Small intestine (tissue), 7 donors: Measurements from ENCODE around the gene FAM120B. TPM values are rescaled to one million over a fixed set of nuclear protein-coding genes. Genes with fewer than 3 reads are reported as not detected.
A peak's percentile ranks its signal among the peaks of the same experiment; 100 is the strongest.

Source experiments
- DNase-seq, 2 donors: peaks; one replicate each; pipeline versions ENCODE4 v3.0.0 to v3.0.0-alpha.2; 2013
- FAIRE-seq: peaks from 2 replicates; lab custom pipeline; 2012; peaks lifted over from hg19 to GRCh38; lab: Jason Lieb, UNC
- H3K27ac ChIP-seq, 3 donors: one replicate each; pipeline ENCODE4 v1.5.1; 2013; ENCODE audit warnings: low read length in 2 of 3, mild to moderate bottlenecking in 2 of 3, control low read depth in 1 of 3, inconsistent platforms in 1 of 3, low read depth in 1 of 3, moderate library complexity in 1 of 3
- H3K27me3 ChIP-seq, 3 donors: one replicate each; pipeline ENCODE4 v1.6.1; 2013; ENCODE audit warnings: low read length in 3 of 3, inconsistent platforms in 1 of 3; ENCODE audit not compliant: control insufficient read depth in 3 of 3, insufficient read depth in 3 of 3
- H3K36me3 ChIP-seq, 3 donors: one replicate each; pipeline ENCODE4 v1.6.1; 2013; ENCODE audit warnings: low read length in 3 of 3, inconsistent platforms in 1 of 3, low read depth in 1 of 3, mild to moderate bottlenecking in 1 of 3, moderate library complexity in 1 of 3; ENCODE audit not compliant: control insufficient read depth in 3 of 3, insufficient read depth in 2 of 3
- H3K4me1 ChIP-seq, 3 donors: one replicate each; pipeline ENCODE4 v1.6.1; 2013; ENCODE audit warnings: low read length in 2 of 3, inconsistent platforms in 1 of 3, low read depth in 1 of 3, mild to moderate bottlenecking in 1 of 3, moderate library complexity in 1 of 3; ENCODE audit not compliant: control insufficient read depth in 3 of 3, insufficient read depth in 2 of 3
- H3K4me3 ChIP-seq, 3 donors: one replicate each; pipeline ENCODE4 v1.5.1; 2013; ENCODE audit warnings: low read length in 3 of 3, control low read depth in 1 of 3, inconsistent platforms in 1 of 3, low read depth in 1 of 3, mild to moderate bottlenecking in 1 of 3, moderate library complexity in 1 of 3
- H3K9me3 ChIP-seq, 2 donors: one replicate each; pipeline ENCODE4 v1.6.1; 2013; ENCODE audit warnings: low read depth in 1 of 2, low read length in 1 of 2; ENCODE audit not compliant: control insufficient read depth in 2 of 2, insufficient read depth in 1 of 2
- WGBS, 3 donors: extraction: QIAGEN DNeasy Blood & Tissue Kit; methylation state at CpG; one replicate each; pipeline ENCODE4 v1.1.7; 2013; 5-methylcytosine and 5-hydroxymethylcytosine counted together
- polyA plus RNA-seq, 4 donors: library from polyadenylated mRNA; stranded (reverse) in 3 of 4; unstranded in 1 of 4; fragments of 200-250 nt in 3 of 4; fragments of 120-200 nt in 1 of 4; gene quantifications; one replicate each; pipeline versions ENCODE4 v1.2.1 to v1.2.3, GENCODE V29; 2013
- donor health status: healthy with polysubstance abuse.
- donor health status: control.
- donor health status: control.
- donor health status: Bipolar disorder and iron deficiency.
- donor health status: healthy.

FAM120B gene
- polyA plus RNA-seq, 4 donors: 6.5 to 24.0 (median 10.6) TPM

GRCh38 chr6:170435766-170436165 lies 129.2 kb downstream of the FAM120B start:
- H3K4me3 ChIP-seq: no peak overlapping the region
- peaks cover 0 to 4% (median 2%) of the 10 kb centered on the region in 3 donors for H3K27me3 ChIP-seq
- 56 to 88% (median 77%) methylated on average over 1 of the region's 1 CpG for WGBS, 3 donors
- H3K27ac ChIP-seq: no peak overlapping the region
- H3K4me1 ChIP-seq: peaks cover 0 to 5% (median 0%) of the 10 kb centered on the region in 3 donors
- no peak for DNase-seq
- H3K36me3 ChIP-seq: no peaks in the 10 kb centered on the region
- FAIRE-seq: no peak
- no peaks in the 10 kb centered on the region for H3K9me3 ChIP-seq

- 78 to 79% (median 78%) methylated on average over 3 of the region's 3 CpGs for WGBS, 3 donors
- FAIRE-seq: no peak
- peaks cover 0 to 5% (median 0%) of the 10 kb centered on the region in 3 donors for H3K4me1 ChIP-seq
These were observed 129.8 kb downstream of the FAM120B start for GRCh38 chr6:170436209-170436809.

GRCh38 chr6:170437719-170438401 lies 131.3 kb downstream of the FAM120B start:
- no peaks in the 10 kb centered on the region for H3K36me3 ChIP-seq
- WGBS, 3 donors: 36 to 56% (median 48%) methylated on average over 12 of the region's 12 CpGs
- peak overlapping the region in 1 of 3 donors; percentile 15 for H3K4me3 ChIP-seq
- no peak for DNase-seq
- no peaks in the 10 kb centered on the region for H3K9me3 ChIP-seq
- no peak for FAIRE-seq
- H3K4me1 ChIP-seq: peaks cover 0 to 5% (median 0%) of the 10 kb centered on the region in 3 donors
- H3K27me3 ChIP-seq: peaks cover 0 to 4% (median 2%) of the 10 kb centered on the region in 3 donors
- peak overlapping the region in 2 of 3 donors; percentile 32 to 38 for H3K27ac ChIP-seq

More at GRCh38 chr6:170436209-170436809, 129.8 kb downstream of the FAM120B start:
- no peaks in the 10 kb centered on the region for H3K9me3 ChIP-seq
- peaks cover 0 to 4% (median 2%) of the 10 kb centered on the region in 3 donors for H3K27me3 ChIP-seq
- no peak overlapping the region for H3K27ac ChIP-seq
- H3K4me3 ChIP-seq: no peak overlapping the region
- no peaks in the 10 kb centered on the region for H3K36me3 ChIP-seq
- DNase-seq: no peak

GRCh38 chr6:170438402-170438753 lies 131.8 kb downstream of the FAM120B start:
- DNase-seq (peak; percentile 81 to 88), FAIRE-seq (no peak)
- peaks cover 0 to 4% (median 2%) of the 10 kb centered on the region in 3 donors for H3K27me3 ChIP-seq
- H3K4me1 ChIP-seq: peaks cover 0 to 5% (median 0%) of the 10 kb centered on the region in 3 donors
- peak overlapping the region in 2 of 3 donors; percentile 32 to 38 for H3K27ac ChIP-seq
- 0 to 5% (median 3%) methylated on average over 15 of the region's 15 CpGs for WGBS, 3 donors
- peak overlapping the region in 1 of 3 donors; percentile 15 for H3K4me3 ChIP-seq
- H3K36me3 ChIP-seq: no peaks in the 10 kb centered on the region
- no peaks in the 10 kb centered on the region for H3K9me3 ChIP-seq

- Histone ChIP-seq H3K27ac (no peak overlapping the region), H3K4me1 (peaks cover 0 to 5% (median 0%) of the 10 kb centered on the region in 3 donors), H3K9me3 (no peaks in the 10 kb centered on the region), H3K27me3 (peaks cover 0 to 4% (median 2%) of the 10 kb centered on the region in 3 donors), H3K36me3 (no peaks in the 10 kb centered on the region), H3K4me3 (no peak overlapping the region)
- FAIRE-seq (no peak), DNase-seq (no peak)
These were observed 132.3 kb downstream of the FAM120B start for GRCh38 chr6:170438861-170439260.

- Histone ChIP-seq H3K27ac (no peak overlapping the region), H3K27me3 (peaks cover 0 to 4% (median 2%) of the 10 kb centered on the region in 3 donors), H3K4me3 (no peak overlapping the region), H3K4me1 (peaks cover 0 to 5% (median 0%) of the 10 kb centered on the region in 3 donors), H3K9me3 (no peaks in the 10 kb centered on the region), H3K36me3 (no peaks in the 10 kb centered on the region)
- 78 to 83% (median 81%) methylated on average over 21 of the region's 21 CpGs for WGBS, 3 donors
- FAIRE-seq (no peak), DNase-seq (no peak)
These were observed 133.1 kb downstream of the FAM120B start for GRCh38 chr6:170439366-170440361.

GRCh38 chr6:170440437-170440836 lies 133.9 kb downstream of the FAM120B start:
- no peaks in the 10 kb centered on the region for H3K9me3 ChIP-seq
- no peak overlapping the region for H3K4me3 ChIP-seq
- no peaks in the 10 kb centered on the region for H3K36me3 ChIP-seq
- H3K27me3 ChIP-seq: peaks cover 0 to 4% (median 2%) of the 10 kb centered on the region in 3 donors
- WGBS, 3 donors: 87 to 91% (median 91%) methylated on average over 14 of the region's 14 CpGs
- H3K4me1 ChIP-seq: peaks cover 0 to 5% (median 0%) of the 10 kb centered on the region in 3 donors
- FAIRE-seq (no peak), DNase-seq (no peak)
- no peak overlapping the region for H3K27ac ChIP-seq

GRCh38 chr6:170441316-170441715 lies 134.8 kb downstream of the FAM120B start:
- FAIRE-seq (no peak), DNase-seq (no peak)
- H3K36me3 ChIP-seq: no peaks in the 10 kb centered on the region
- H3K27ac ChIP-seq: no peak overlapping the region
- H3K27me3 ChIP-seq: peaks cover 0 to 4% (median 0%) of the 10 kb centered on the region in 3 donors
- no peaks in the 10 kb centered on the region for H3K9me3 ChIP-seq
- H3K4me3 ChIP-seq: no peak overlapping the region
- H3K4me1 ChIP-seq: peaks cover 0 to 5% (median 0%) of the 10 kb centered on the region in 3 donors
- whole genome bisulfite sequencing, 3 donors: 81 to 85% (median 85%) methylated on average over 3 of the region's 3 CpGs
